Lung (tissue), 12 donors: ENCODE measurements around the gene LRCH1. TPM values are rescaled to one million over a fixed set of nuclear protein-coding genes. Genes with fewer than 3 reads are reported as not detected.

ENCODE experiments used
- ATAC-seq: fragments of 200-7000 bp; cut with Tn5 transposase; one replicate; pipeline ENCODE4 v1.9.1; 2020; ENCODE audit warnings: moderate number of reproducible peaks; ENCODE audit not compliant: insufficient read depth, low FRiP score
- DNase-seq, 3 donors: peaks; one replicate each; pipeline ENCODE4 v3.0.0-alpha.2; 2013 to 2017
- H3K27ac ChIP-seq, 2 donors: one replicate each; pipeline ENCODE4 v1.5.1; 2013; ENCODE audit warnings: mild to moderate bottlenecking in 2 of 2, moderate library complexity in 2 of 2, control low read depth in 1 of 2, inconsistent platforms in 1 of 2, low read depth in 1 of 2, low read length in 1 of 2
- H3K27me3 ChIP-seq, 3 donors: one replicate each; pipeline ENCODE4 v1.5.1; 2013; ENCODE audit warnings: low read length in 2 of 3; ENCODE audit not compliant: control insufficient read depth in 3 of 3, insufficient read depth in 3 of 3
- H3K36me3 ChIP-seq, 4 donors: one replicate each; pipeline ENCODE4 v1.5.1; 2013; ENCODE audit warnings: low read length in 4 of 4, mild to moderate bottlenecking in 1 of 4, moderate library complexity in 1 of 4; ENCODE audit not compliant: control insufficient read depth in 4 of 4, insufficient read depth in 4 of 4
- H3K4me1 ChIP-seq, 5 donors: one replicate each; pipeline ENCODE4 v1.5.1; 2013; ENCODE audit warnings: low read length in 5 of 5, mild to moderate bottlenecking in 2 of 5, moderate library complexity in 1 of 5; ENCODE audit not compliant: control insufficient read depth in 5 of 5, insufficient read depth in 5 of 5
- H3K4me3 ChIP-seq: one replicate; pipeline ENCODE4 v1.5.1; 2013; ENCODE audit warnings: mild to moderate bottlenecking, control low read depth, moderate library complexity
- H3K9ac ChIP-seq, 2 donors: one replicate each; pipeline ENCODE4 v1.5.1; 2013; ENCODE audit warnings: low read length in 2 of 2, control low read depth in 1 of 2; ENCODE audit not compliant: insufficient read depth in 1 of 2
- H3K9me3 ChIP-seq, 4 donors: one replicate each; pipeline ENCODE4 v1.5.1; 2013; ENCODE audit warnings: low read length in 3 of 4, mild to moderate bottlenecking in 1 of 4, moderate library complexity in 1 of 4; ENCODE audit not compliant: control insufficient read depth in 4 of 4, insufficient read depth in 3 of 4
- WGBS, 2 donors: extraction: QIAGEN DNeasy Blood & Tissue Kit; methylation state at CpG; one replicate each; pipeline ENCODE4 v1.1.7; 2013; 5-methylcytosine and 5-hydroxymethylcytosine counted together
- polyA plus RNA-seq, 2 donors: library from polyadenylated mRNA; stranded (reverse); fragments of 200-250 nt; gene quantifications; one replicate each; pipeline ENCODE4 v1.2.1, GENCODE V29; 2013
- total RNA-seq, 2 donors: library from RNA; depleted of rRNA in 1 of 2; stranded (reverse); fragments of >200 nt in 1 of 2; gene quantifications; one replicate each; pipeline ENCODE4 v1.2.1, GENCODE V29; 2014 to 2021
- TF ChIP-seq, protein P1 (sequence below): IDR thresholded peaks from 2 replicates; pipeline ENCODE4 v1.5.1; 2012; ENCODE audit warnings: mild to moderate bottlenecking; ENCODE audit errors: control extremely low read depth, extremely low read depth
- donor health status: control.
- donor health status: control.
- donor health status: Bipolar disorder and iron deficiency.
- donor health status: healthy.
- donor health status: DM: yes; HTN: yes; CAD: no.

Gene LRCH1
- total and polyA plus RNA-seq, 4 donors = 3.6 to 35.4 (median 13.2) TPM

DNA sequence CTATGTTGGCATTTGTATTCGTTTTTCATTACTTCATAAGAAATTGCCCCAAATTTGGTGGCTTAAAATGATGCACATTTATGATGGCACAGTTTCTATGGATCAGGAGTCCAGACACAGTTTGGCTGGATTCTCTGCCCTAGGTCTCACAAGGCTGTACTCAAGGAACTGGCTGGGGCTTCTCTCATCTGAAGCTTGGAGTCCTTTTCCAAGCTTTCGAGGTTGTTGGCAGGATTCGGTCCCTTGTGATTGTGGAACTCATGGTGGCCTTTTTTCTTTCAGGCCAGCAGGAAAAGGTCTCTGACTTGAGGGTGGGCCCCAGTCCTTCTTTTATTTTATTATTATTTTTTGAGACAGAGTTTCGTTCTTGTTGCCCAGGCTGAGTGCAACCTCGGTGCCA, 23.8 kb downstream of the LRCH1 start:
- Histone ChIP-seq H3K4me1 (peaks cover 18 to 59% (median 43%) of the 10 kb centered on the region in 5 donors), H3K27me3 (no peaks in the 10 kb centered on the region), H3K9ac (no peak overlapping the region), H3K36me3 (no peaks in the 10 kb centered on the region), H3K9me3 (no peaks in the 10 kb centered on the region), H3K27ac (peak overlapping the region in 1 of 2 donors; percentile 47), H3K4me3 (no peak overlapping the region)
- TF ChIP-seq, protein P1, sequence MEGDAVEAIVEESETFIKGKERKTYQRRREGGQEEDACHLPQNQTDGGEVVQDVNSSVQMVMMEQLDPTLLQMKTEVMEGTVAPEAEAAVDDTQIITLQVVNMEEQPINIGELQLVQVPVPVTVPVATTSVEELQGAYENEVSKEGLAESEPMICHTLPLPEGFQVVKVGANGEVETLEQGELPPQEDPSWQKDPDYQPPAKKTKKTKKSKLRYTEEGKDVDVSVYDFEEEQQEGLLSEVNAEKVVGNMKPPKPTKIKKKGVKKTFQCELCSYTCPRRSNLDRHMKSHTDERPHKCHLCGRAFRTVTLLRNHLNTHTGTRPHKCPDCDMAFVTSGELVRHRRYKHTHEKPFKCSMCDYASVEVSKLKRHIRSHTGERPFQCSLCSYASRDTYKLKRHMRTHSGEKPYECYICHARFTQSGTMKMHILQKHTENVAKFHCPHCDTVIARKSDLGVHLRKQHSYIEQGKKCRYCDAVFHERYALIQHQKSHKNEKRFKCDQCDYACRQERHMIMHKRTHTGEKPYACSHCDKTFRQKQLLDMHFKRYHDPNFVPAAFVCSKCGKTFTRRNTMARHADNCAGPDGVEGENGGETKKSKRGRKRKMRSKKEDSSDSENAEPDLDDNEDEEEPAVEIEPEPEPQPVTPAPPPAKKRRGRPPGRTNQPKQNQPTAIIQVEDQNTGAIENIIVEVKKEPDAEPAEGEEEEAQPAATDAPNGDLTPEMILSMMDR = no peak
- ATAC-seq (no peak), DNase-seq (no peak)
- 83 to 91% methylated on average over 5 of the region's 5 CpGs for whole genome bisulfite sequencing, 2 donors

DNA sequence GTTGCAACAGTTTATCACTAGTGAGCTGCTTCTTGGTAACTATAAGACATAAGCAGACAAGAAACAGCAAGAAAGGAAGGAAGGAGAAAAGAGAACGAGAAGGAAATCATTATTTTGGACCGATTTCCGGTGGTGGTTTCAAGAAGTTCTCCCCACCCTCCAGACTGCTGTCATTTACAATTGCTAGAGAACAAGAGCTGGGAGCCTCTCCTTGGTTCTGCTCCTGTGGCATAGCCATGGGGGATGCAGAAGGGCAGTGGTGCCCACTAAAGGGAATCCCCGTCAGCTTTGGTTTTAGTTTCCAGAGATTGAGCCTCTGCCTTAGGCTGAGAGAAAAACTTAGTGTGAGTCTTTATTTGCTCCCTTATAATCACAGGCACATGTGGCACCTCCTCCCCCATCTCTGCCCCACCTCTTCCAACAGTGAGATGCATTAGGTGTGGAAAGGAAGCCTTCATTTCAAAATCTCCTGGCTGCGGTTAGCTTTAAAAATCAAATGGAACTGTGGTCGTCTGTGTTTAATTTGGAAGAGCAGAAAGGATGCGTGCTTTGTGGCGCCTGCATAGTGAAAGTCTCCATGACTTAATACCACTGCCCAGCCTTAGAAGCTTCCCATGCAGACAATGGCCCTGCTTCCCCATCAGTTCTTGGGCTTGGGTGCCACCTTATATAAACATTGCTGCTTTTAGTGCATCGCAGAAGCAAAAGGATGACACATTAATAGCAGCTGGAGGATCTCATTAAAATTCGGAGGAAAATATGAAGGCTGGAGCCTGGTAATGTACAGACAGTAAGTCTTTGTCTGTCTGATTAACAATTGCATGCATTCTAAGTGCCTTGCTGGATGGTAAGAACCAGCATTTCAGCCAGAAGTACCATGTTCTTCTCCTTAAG, 25.0 kb downstream of the LRCH1 start:
- H3K4me1 ChIP-seq = peaks cover 14 to 52% (median 35%) of the 10 kb centered on the region in 5 donors
- H3K27me3 ChIP-seq = no peaks in the 10 kb centered on the region
- no peaks in the 10 kb centered on the region for H3K36me3 ChIP-seq
- 37 to 57% methylated on average over 10 of the region's 10 CpGs for WGBS, 2 donors
- H3K9me3 ChIP-seq = no peaks in the 10 kb centered on the region
- TF ChIP-seq, protein P1 = no peak
- H3K9ac ChIP-seq = no peak overlapping the region
- no peak overlapping the region for H3K4me3 ChIP-seq
- no peak overlapping the region for H3K27ac ChIP-seq
- ATAC-seq (no peak), DNase-seq (no peak)

- H3K27ac ChIP-seq = no peak overlapping the region
Observed at GRCh38 chr13:46578590-46578975, 25.6 kb downstream of the LRCH1 start.

More at GRCh38 chr13:46578590-46578975, 25.6 kb downstream of the LRCH1 start:
- Histone ChIP-seq H3K27me3 (no peaks in the 10 kb centered on the region), H3K4me3 (no peak overlapping the region), H3K9me3 (no peaks in the 10 kb centered on the region), H3K36me3 (no peaks in the 10 kb centered on the region), H3K4me1 (peaks cover 14 to 57% (median 34%) of the 10 kb centered on the region in 5 donors), H3K9ac (no peak overlapping the region)
- TF ChIP-seq, protein P1 = no peak
- DNase-seq = no peak
- ATAC-seq = no peak
- WGBS, 2 donors = 77 to 86% methylated on average over 3 of the region's 3 CpGs
